Fibroblast of skin of right biceps (primary cell): Measurements from ENCODE around the gene ZBTB7C.

ENCODE experiments used
- DNase-seq: peaks from one replicate; pipeline ENCODE4 v3.0.0-alpha.2; 2013

Gene ZBTB7C

GRCh38 chr18:48249854-48250253 is 159.3 kb downstream of the ZBTB7C start:
- DNase-seq: no peak

GRCh38 chr18:48244530-48244929 is 164.7 kb downstream of the ZBTB7C start:
- no peak for DNase-seq

- no peak for DNase-seq
Observed at GRCh38 chr18:48238636-48239035, 170.5 kb downstream of the ZBTB7C start.

- DNase-seq: peak; percentile 6
Observed at GRCh38 chr18:48238206-48238605, 171.0 kb downstream of the ZBTB7C start.

- DNase-seq: no peak
Observed at GRCh38 chr18:48236822-48237221, 172.4 kb downstream of the ZBTB7C start.

GRCh38 chr18:48230467-48231113 is 178.6 kb downstream of the ZBTB7C start:
- peak; percentile 40 for DNase-seq

GRCh38 chr18:48229552-48229981 is 179.6 kb downstream of the ZBTB7C start:
- DNase-seq: no peak

GRCh38 chr18:48228841-48229240 is 180.3 kb downstream of the ZBTB7C start:
- no peak for DNase-seq

GRCh38 chr18:48228301-48228715 is 180.9 kb downstream of the ZBTB7C start:
- DNase-seq: no peak

GRCh38 chr18:48227206-48227605 is 182.0 kb downstream of the ZBTB7C start:
- DNase-seq: no peak

- no peak for DNase-seq
Observed at GRCh38 chr18:48226401-48226800, 182.8 kb downstream of the ZBTB7C start.

GRCh38 chr18:48222118-48222517 is 187.1 kb downstream of the ZBTB7C start:
- peak; percentile 25 for DNase-seq

- no peak for DNase-seq
Observed at GRCh38 chr18:48219810-48220499, 189.2 kb downstream of the ZBTB7C start.

- DNase-seq: no peak
Observed at GRCh38 chr18:48219037-48219809, 190.0 kb downstream of the ZBTB7C start.

GRCh38 chr18:48218285-48219022 is 190.7 kb downstream of the ZBTB7C start:
- DNase-seq: no peak

- DNase-seq: no peak
Observed at GRCh38 chr18:48217258-48218250, 191.6 kb downstream of the ZBTB7C start.

GRCh38 chr18:48216639-48217257 is 192.4 kb downstream of the ZBTB7C start:
- no peak for DNase-seq

- no peak for DNase-seq
Observed at GRCh38 chr18:48215876-48216638, 193.1 kb downstream of the ZBTB7C start.

- no peak for DNase-seq
Observed at GRCh38 chr18:48213791-48214190, 195.4 kb downstream of the ZBTB7C start.

GRCh38 chr18:48208432-48209140 is 200.6 kb downstream of the ZBTB7C start:
- no peak for DNase-seq
